ENCODE measurements around the gene FAM151A.

Gene FAM151A

GRCh38 chr1:54623216-54624007 is at the start of gene FAM151A:
TSS of gene FAM151A (minus strand) at chr1:54623525. CDS start at chr1:54623395, 130 bp downstream.
- no peak for DNase-seq (ENCODE audit: low read depth)

DNA sequence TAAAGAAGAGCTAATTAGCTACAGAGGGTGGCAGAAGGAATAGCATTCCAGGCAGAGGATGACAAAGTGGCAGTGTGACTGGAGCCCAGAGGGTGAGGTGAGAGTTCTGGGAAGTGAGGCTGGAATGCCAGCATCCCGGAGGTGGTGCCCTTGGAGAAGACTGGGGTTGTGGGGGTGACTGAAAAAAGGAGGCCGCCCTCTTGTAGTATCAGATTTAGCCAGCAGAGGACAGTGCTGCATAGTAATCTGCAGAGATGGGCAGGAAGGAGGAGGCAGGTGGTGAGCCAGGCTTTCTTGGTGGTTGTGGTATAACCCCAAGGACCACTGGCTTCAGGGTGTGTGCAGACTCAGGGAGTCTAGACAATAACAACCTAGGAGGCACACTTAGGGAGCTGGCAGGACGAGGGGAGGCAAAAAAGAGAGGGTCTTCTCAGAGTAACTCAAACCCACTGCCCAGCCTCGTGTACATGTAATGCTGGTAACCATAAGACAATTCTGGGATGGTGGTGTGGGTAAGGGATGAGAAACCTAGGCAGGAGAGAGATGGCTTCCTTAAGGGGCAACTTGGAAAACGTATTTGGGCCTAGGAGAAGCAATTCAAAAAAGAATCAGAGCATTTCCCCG is 48.8 kb upstream of the FAM151A start:
- peak; percentile 11 for DNase-seq (ENCODE audit: low read depth)

GRCh38 chr1:54668567-54668966 is 45.2 kb upstream of the FAM151A start:
- DNase-seq (ENCODE audit: low read depth), result no peak

- DNase-seq (ENCODE audit: low read depth), result no peak
These were observed 44.5 kb upstream of the FAM151A start for GRCh38 chr1:54667797-54668196.

DNA sequence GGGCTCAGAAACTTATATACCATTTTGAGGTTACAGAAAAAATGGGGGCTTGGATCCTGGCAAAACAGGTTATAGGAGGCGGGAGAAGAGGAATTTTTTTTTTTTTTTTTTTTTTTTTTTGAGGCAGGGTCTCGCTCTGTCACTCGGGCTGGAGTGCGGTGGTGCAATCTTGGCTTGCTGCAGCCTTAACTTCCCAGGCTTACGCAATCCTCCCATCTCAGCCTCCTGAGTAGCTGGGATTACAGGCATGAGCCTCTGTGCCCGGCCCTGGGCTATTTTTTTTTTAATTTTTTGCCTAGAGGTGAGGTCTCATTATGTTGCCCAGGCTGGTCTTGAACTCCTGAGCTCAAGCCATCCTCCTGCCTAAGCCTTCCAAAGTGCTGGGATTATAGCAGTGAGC is 43.0 kb upstream of the FAM151A start:
- no peak for DNase-seq (ENCODE audit: low read depth)

DNA sequence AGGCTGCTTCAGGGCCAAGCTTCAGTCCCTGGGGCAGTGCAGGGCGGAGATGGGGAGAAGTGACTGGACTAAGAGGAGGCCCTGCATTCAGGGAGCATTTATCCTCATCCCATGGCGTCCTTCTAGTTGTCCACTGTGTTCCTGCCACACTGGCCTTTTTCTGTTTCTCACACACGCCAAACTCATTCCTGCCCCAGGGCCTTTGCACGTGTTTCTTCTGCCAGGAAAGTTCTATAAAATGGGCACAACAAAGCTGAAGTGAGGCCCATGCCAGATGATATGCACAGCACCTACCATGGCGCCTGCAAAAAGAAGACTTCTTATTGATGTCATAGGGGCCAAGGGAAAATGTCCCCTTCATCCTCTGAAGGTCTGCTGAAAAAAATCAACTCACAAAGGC is 42.5 kb upstream of the FAM151A start:
- DNase-seq (ENCODE audit: low read depth), result no peak

DNA sequence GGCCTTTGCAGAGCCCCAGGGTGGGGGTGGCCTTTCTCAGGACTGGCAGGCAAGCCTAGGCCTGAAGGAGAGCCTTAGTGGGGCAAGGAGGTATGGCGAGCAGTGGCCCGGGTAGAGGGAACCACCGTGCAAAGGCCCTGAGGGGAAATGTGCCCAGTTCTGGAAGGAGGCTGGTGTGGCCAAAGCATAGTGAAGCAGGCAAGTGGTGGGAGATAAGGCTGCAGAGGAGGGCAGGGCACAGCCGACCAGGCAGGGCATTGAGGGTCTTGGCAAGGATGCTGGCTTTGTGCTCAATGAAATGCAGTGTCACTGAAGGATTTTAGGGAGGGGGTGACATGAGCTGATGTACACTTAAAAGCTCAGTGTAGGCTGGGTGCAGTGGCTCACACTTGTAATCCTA is 41.0 kb upstream of the FAM151A start:
- DNase-seq (ENCODE audit: low read depth), result no peak

- DNase-seq (ENCODE audit: low read depth), result no peak
These were observed 40.4 kb upstream of the FAM151A start for GRCh38 chr1:54663725-54664124.

GRCh38 chr1:54658164-54658913 is 35.0 kb upstream of the FAM151A start:
- DNase-seq (ENCODE audit: low read depth), result no peak

GRCh38 chr1:54653036-54653435 is 29.7 kb upstream of the FAM151A start:
- no peak for DNase-seq (ENCODE audit: low read depth)

DNA sequence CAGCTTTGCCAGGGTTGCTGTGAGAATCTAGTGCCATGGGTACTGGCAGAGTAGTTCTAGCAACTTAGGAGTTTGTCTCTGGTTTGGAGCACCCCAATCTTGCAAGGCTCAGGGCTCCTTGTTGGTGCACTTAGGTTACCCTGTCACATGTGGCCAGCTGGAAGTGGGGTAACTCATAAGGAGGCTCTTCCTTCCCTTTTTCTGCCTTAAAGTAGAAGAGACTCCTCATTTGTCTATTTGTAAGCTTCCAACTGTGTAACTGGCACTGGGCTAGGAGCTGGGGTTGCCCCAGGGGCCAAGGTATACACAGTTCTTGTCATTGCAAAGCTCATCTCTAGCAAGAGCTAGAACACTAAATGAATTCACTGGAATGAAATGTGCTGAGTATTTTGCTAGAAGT is 28.8 kb upstream of the FAM151A start:
- DNase-seq (ENCODE audit: low read depth), result no peak

GRCh38 chr1:54651608-54652007 is 28.3 kb upstream of the FAM151A start:
- no peak for DNase-seq (ENCODE audit: low read depth)

DNA sequence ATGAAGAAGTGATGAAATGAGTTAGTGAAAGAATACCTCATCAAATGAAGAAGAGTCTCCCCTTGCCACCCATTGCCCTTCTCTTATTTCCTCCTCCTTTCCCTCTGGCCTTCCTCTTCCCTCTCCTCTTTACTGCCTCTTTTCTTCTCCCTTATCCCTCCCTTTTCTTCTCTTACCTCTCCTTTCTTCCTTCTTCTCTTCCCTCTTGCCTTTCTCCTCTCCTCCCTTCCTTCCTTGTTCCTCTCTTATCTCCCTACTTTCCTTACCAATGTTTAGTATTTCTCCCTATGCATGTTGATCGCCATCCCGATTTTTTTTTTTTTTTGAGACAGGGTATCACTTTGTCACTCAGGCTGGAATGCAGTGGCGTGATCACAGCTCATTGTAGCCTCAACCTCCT is 27.1 kb upstream of the FAM151A start:
- DNase-seq (ENCODE audit: low read depth), result no peak

- DNase-seq (ENCODE audit: low read depth), result no peak
These were observed 26.6 kb upstream of the FAM151A start for GRCh38 chr1:54649921-54650320.

DNA sequence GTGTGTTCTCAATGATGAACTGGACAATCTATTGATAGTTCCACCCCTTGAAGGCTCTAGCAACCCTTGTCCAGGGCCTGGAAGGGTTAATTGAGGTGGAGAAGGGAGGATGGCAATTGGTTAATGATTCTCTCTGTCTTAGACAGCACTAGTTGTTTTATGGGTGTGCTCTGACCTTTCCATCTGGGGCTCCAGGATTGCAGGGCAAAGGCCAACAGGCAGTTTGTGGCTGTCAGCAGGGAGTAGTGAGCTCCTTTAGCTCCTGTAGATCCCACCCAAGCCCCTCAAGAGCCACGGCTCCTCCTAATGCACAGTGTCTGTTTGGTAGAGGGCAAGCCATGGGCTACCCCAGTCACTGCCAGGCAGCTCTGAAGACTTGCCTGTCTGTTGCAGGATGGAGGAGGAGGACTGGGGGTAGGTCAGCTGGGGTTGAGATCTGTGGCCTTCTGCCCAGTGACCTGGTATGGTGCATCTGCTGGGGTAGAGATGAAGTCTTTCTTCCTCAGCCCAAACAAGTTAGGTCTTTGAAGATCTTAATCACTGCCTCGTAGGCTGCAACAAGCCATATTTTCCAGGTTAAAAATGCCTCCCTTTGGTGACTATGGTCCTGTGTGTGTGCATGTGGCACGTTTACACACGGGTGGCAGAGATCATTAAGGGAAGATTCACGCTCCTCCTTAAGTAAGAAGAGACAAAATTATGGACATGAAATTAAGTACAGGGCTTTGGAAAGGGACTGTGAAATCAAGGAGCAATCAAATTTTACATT is 26.0 kb upstream of the FAM151A start:
- DNase-seq (ENCODE audit: low read depth), result no peak

GRCh38 chr1:54645806-54646676 is 22.7 kb upstream of the FAM151A start:
- peak; percentile 35 for DNase-seq (ENCODE audit: low read depth)

GRCh38 chr1:54643736-54644135 is 20.4 kb upstream of the FAM151A start:
- DNase-seq (ENCODE audit: low read depth), result no peak

GRCh38 chr1:54640863-54641836 is 17.8 kb upstream of the FAM151A start, which contains the start of gene MROH7:
TSS of gene MROH7 (plus strand) at chr1:54641786. CDS start at chr1:54652927, 11,141 bp downstream.
- no peak for DNase-seq (ENCODE audit: low read depth)

GRCh38 chr1:54640361-54640760 is 17.0 kb upstream of the FAM151A start:
- DNase-seq (ENCODE audit: low read depth), result no peak
